Left ventricle myocardium inferior (tissue), 1 donor: ENCODE data around the gene USH2A. TPM values are rescaled to one million over a fixed set of nuclear protein-coding genes. Genes with fewer than 3 reads are reported as not detected.

Experiments
- DNase-seq: peaks from one replicate; pipeline ENCODE4 v3.0.0-alpha.2; 2020
- H3K27ac ChIP-seq: fragments of 200-600 bp; replicated peaks from 2 replicates; pipeline ENCODE4 v1.8.0; 2021
- H3K27me3 ChIP-seq: fragments of 200-600 bp; 2 replicates; pipeline ENCODE4 v1.8.0; 2021; ENCODE audit warnings: low read depth
- H3K36me3 ChIP-seq: fragments of 200-600 bp; 2 replicates; pipeline ENCODE4 v1.8.0; 2021
- H3K4me1 ChIP-seq: fragments of 200-600 bp; 2 replicates; pipeline ENCODE4 v1.8.0; 2021
- H3K4me3 ChIP-seq: fragments of 200-600 bp; 2 replicates; pipeline ENCODE4 v1.8.0; 2021; ENCODE audit warnings: mild to moderate bottlenecking, moderate library complexity
- H3K9me3 ChIP-seq: fragments of 200-600 bp; replicated peaks from 2 replicates; pipeline ENCODE4 v1.8.0; 2021
- intact Hi-C: fragments of 100-400 bp; cut with micrococcal nuclease; formaldehyde crosslinking; loops from one replicate; pipeline ENCODE4 v1.11.0; 2022
- total RNA-seq: library from RNA; stranded (reverse); fragmentation: NEBNext Ultra II Directional; extraction: Animal tissue kit (Norgen Biotek cat#: 25700); gene quantifications from one replicate; pipeline ENCODE4 v1.2.1, GENCODE V29; 2021
- TF ChIP-seq, protein P1 (sequence below): fragments of 200-600 bp; IDR thresholded peaks from 2 replicates; pipeline ENCODE4 v1.8.0; 2021; ENCODE audit warnings: antibody characterized with exemption, mild to moderate bottlenecking, borderline replicate concordance
- donor health status: DM: no; HTN: yes; CAD: no; lungs with severe emphysema.

The USH2A gene
- total RNA-seq, 1 donor from 2014 or later = 3.6 TPM

DNA sequence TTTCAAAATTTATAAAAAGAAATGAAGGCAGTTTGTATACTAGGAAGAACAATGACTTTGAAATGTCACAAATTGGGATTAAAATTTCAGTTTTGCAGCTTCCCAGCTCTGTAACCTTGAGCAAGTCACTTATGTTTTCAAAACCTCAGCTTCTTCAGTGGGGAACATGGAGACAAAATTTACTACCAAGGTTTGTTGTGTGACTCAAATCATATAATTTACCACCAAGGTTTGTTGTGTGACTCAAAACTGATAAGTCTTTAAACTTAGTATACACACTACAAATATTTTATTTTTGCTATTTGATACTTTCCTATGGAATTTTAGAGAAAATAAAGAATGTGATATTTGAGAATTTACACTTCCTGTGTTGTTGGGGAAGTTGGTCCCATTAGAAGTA, 636.3 kb downstream of the USH2A start:
- no peak for DNase-seq
- no peak overlapping the region for H3K4me3 ChIP-seq
- H3K36me3 ChIP-seq = no peaks in the 10 kb centered on the region
- intact Hi-C loops = no loop called here
- TF ChIP-seq, protein P1, sequence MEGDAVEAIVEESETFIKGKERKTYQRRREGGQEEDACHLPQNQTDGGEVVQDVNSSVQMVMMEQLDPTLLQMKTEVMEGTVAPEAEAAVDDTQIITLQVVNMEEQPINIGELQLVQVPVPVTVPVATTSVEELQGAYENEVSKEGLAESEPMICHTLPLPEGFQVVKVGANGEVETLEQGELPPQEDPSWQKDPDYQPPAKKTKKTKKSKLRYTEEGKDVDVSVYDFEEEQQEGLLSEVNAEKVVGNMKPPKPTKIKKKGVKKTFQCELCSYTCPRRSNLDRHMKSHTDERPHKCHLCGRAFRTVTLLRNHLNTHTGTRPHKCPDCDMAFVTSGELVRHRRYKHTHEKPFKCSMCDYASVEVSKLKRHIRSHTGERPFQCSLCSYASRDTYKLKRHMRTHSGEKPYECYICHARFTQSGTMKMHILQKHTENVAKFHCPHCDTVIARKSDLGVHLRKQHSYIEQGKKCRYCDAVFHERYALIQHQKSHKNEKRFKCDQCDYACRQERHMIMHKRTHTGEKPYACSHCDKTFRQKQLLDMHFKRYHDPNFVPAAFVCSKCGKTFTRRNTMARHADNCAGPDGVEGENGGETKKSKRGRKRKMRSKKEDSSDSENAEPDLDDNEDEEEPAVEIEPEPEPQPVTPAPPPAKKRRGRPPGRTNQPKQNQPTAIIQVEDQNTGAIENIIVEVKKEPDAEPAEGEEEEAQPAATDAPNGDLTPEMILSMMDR = no peak
- H3K4me1 ChIP-seq = no peaks in the 10 kb centered on the region
- no peaks in the 10 kb centered on the region for H3K27me3 ChIP-seq
- H3K27ac ChIP-seq = no peak overlapping the region
- no peaks in the 10 kb centered on the region for H3K9me3 ChIP-seq

DNA sequence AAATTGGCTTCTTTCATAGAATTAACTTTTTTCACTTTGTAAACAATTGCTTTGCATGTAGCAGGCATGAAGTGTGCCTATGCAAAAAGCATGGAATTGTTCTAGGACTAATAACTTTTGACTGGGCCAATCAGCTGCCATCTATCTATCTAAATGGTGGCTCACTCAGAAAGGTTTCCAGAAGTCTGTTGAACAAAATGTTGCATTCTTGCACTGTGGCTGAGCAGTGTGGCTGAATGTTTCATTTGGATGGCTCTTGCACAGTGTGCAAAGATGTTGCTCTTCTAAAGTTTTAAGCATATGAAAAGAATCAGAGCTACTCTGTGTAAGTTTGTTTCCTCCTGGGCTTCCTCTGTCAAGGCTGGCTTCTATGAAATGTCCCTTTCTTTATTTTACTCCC, 642.6 kb downstream of the USH2A start:
- Histone ChIP-seq H3K4me3 (no peak overlapping the region), H3K4me1 (no peaks in the 10 kb centered on the region), H3K27me3 (no peaks in the 10 kb centered on the region), H3K9me3 (no peaks in the 10 kb centered on the region), H3K27ac (no peak overlapping the region), H3K36me3 (no peaks in the 10 kb centered on the region)
- DNase-seq = no peak
- TF ChIP-seq, protein P1 = no peak
- intact Hi-C loops = no loop called here

DNA sequence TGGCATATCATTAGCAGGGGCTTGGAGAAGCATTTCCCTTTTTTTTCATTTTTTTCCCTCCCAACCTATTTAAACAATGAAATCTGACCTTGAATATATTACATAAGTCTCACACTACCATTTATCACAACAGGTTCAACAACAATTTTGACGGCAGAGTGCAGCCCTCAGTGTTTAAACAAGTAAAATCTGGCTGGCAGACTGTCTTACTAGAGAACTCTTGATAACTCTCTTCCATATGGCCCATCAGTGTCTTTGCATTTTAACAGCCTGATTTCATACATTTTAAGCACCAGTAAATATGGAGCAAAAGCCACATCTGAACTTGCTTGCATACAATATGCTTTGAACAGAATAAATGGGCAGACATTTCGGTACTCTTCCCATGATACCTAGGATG, 643.1 kb downstream of the USH2A start:
- H3K36me3 ChIP-seq = no peaks in the 10 kb centered on the region
- no peak for DNase-seq
- TF ChIP-seq, protein P1 = no peak
- no peak overlapping the region for H3K27ac ChIP-seq
- H3K4me1 ChIP-seq = no peaks in the 10 kb centered on the region
- H3K27me3 ChIP-seq = no peaks in the 10 kb centered on the region
- intact Hi-C loops = no loop called here
- H3K9me3 ChIP-seq = no peaks in the 10 kb centered on the region
- no peak overlapping the region for H3K4me3 ChIP-seq

- no peak for DNase-seq
- Histone ChIP-seq H3K36me3 (no peaks in the 10 kb centered on the region), H3K4me1 (no peaks in the 10 kb centered on the region), H3K27ac (no peak overlapping the region), H3K4me3 (no peak overlapping the region), H3K27me3 (no peaks in the 10 kb centered on the region), H3K9me3 (no peaks in the 10 kb centered on the region)
- intact Hi-C loops = no loop called here
- TF ChIP-seq, protein P1 = no peak
These were observed 643.5 kb downstream of the USH2A start for GRCh38 chr1:215779729-215780128.

DNA sequence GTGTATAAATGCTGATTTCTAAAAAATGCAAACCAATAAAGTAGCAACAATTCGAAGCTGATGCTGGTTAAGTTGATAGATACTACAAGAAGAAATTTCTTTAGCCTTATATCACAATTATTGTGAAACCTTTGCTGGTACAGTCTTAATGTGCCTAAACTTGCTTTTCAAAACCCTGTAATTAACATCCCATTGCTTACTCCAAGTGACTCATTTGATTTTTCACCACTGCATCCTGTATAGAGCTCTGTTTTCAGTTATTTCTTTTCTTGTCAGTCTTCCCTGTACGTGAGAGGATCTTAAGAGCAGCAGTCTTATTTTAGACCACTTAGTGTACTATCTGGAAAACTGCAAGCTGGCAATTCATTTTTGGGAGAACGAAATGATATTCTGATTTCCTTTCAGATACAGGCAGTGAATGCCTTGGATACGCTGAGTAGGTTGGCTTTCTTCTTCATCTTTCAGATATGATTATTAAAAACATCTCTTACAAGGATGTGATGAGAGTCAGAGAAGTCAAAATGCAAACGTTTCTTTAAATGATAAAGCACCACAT, 645.8 kb downstream of the USH2A start:
- intact Hi-C loops = no loop called here
- H3K27ac ChIP-seq = no peak overlapping the region
- TF ChIP-seq, protein P1 = no peak
- no peak overlapping the region for H3K4me3 ChIP-seq
- no peaks in the 10 kb centered on the region for H3K4me1 ChIP-seq
- no peaks in the 10 kb centered on the region for H3K27me3 ChIP-seq
- DNase-seq = no peak
- H3K36me3 ChIP-seq = no peaks in the 10 kb centered on the region
- H3K9me3 ChIP-seq = no peaks in the 10 kb centered on the region
